Ishikawa (cell line): ENCODE measurements around the gene COPZ2.

Experiments
- CEBPB ChIP-seq: IDR thresholded peaks from 2 replicates; pipeline ENCODE4 v1.6.1; 2012
- CREB1 ChIP-seq: IDR thresholded peaks from 2 replicates; pipeline ENCODE4 v1.6.1; 2012; ENCODE audit warnings: low read depth
- EP300 ChIP-seq: IDR thresholded peaks from 2 replicates; pipeline ENCODE4 v1.6.1; 2012; ENCODE audit warnings: borderline replicate concordance
- FOXM1 ChIP-seq: IDR thresholded peaks from 2 replicates; pipeline ENCODE4 v1.6.1; 2012; ENCODE audit warnings: low read depth, borderline replicate concordance
- NFIC ChIP-seq: IDR thresholded peaks from 2 replicates; pipeline ENCODE4 v1.6.1; 2012
- RAD21 ChIP-seq: IDR thresholded peaks from 2 replicates; pipeline ENCODE4 v1.6.1; 2012; ENCODE audit warnings: low read depth
- TAF1 ChIP-seq: IDR thresholded peaks from 2 replicates; pipeline ENCODE4 v1.6.1; 2012; ENCODE audit warnings: low read depth, mild to moderate bottlenecking
- TCF12 ChIP-seq: IDR thresholded peaks from 2 replicates; pipeline ENCODE4 v1.6.1; 2012; ENCODE audit warnings: low read depth
- TEAD4 ChIP-seq: IDR thresholded peaks from 2 replicates; pipeline ENCODE4 v1.6.1; 2012
- YY1 ChIP-seq: IDR thresholded peaks from 2 replicates; pipeline ENCODE4 v1.6.1; 2012; ENCODE audit warnings: low read depth
- ZBTB7A ChIP-seq: IDR thresholded peaks from 2 replicates; pipeline ENCODE4 v1.6.1; 2012; ENCODE audit warnings: low read depth
- TF ChIP-seq, protein P1 (sequence below): IDR thresholded peaks from 2 replicates; pipeline ENCODE4 v1.6.1; 2012
- TF ChIP-seq, protein P2 (sequence below): IDR thresholded peaks from 2 replicates; pipeline ENCODE4 v1.6.1; 2012; ENCODE audit warnings: low read depth, mild to moderate bottlenecking
- TF ChIP-seq, protein P3 (sequence below): IDR thresholded peaks from 2 replicates; pipeline ENCODE4 v1.6.1; 2012

DNA sequence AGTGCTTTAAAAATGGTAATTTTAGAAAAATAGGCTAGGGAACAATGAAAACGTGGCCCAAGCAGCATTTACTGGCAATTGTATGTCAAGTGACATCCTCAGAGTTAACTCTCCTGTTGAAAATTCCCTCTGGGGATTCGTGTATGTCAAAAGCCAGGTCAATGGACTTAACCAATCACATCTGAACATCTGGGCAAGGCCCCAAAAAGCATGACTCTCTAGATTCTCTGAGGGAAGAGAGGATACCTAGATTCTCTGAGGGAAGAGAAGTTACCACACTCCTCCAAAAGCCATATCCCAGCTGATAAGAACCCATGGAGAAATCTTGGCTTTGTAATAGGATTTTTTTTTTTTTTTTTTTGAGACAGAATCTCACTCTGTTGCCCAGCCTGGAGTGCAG is 34.1 kb upstream of the COPZ2 start:
- TF ChIP-seq EP300 (no peak), YY1 (no peak), TAF1 (no peak), CREB1 (no peak), TCF12 (no peak), RAD21 (no peak), CEBPB (no peak), FOXM1 (no peak), ZBTB7A (no peak), TEAD4 (no peak), NFIC (no peak)
- TF ChIP-seq, protein P1, sequence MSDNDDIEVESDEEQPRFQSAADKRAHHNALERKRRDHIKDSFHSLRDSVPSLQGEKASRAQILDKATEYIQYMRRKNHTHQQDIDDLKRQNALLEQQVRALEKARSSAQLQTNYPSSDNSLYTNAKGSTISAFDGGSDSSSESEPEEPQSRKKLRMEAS, result no peak
- TF ChIP-seq, protein P2, sequence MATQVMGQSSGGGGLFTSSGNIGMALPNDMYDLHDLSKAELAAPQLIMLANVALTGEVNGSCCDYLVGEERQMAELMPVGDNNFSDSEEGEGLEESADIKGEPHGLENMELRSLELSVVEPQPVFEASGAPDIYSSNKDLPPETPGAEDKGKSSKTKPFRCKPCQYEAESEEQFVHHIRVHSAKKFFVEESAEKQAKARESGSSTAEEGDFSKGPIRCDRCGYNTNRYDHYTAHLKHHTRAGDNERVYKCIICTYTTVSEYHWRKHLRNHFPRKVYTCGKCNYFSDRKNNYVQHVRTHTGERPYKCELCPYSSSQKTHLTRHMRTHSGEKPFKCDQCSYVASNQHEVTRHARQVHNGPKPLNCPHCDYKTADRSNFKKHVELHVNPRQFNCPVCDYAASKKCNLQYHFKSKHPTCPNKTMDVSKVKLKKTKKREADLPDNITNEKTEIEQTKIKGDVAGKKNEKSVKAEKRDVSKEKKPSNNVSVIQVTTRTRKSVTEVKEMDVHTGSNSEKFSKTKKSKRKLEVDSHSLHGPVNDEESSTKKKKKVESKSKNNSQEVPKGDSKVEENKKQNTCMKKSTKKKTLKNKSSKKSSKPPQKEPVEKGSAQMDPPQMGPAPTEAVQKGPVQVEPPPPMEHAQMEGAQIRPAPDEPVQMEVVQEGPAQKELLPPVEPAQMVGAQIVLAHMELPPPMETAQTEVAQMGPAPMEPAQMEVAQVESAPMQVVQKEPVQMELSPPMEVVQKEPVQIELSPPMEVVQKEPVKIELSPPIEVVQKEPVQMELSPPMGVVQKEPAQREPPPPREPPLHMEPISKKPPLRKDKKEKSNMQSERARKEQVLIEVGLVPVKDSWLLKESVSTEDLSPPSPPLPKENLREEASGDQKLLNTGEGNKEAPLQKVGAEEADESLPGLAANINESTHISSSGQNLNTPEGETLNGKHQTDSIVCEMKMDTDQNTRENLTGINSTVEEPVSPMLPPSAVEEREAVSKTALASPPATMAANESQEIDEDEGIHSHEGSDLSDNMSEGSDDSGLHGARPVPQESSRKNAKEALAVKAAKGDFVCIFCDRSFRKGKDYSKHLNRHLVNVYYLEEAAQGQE, result no peak
- TF ChIP-seq, protein P3, sequence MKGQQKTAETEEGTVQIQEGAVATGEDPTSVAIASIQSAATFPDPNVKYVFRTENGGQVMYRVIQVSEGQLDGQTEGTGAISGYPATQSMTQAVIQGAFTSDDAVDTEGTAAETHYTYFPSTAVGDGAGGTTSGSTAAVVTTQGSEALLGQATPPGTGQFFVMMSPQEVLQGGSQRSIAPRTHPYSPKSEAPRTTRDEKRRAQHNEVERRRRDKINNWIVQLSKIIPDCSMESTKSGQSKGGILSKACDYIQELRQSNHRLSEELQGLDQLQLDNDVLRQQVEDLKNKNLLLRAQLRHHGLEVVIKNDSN, result no peak
